GM04504 (cell line): ENCODE results near the gene SYNDIG1.
A peak's percentile ranks its signal among the peaks of the same experiment; 100 is the strongest.

ENCODE experiments used
- DNase-seq: peaks from one replicate; pipeline ENCODE4 v3.0.0-alpha.2; 2012; ENCODE audit warnings: low read depth

Gene SYNDIG1

DNA sequence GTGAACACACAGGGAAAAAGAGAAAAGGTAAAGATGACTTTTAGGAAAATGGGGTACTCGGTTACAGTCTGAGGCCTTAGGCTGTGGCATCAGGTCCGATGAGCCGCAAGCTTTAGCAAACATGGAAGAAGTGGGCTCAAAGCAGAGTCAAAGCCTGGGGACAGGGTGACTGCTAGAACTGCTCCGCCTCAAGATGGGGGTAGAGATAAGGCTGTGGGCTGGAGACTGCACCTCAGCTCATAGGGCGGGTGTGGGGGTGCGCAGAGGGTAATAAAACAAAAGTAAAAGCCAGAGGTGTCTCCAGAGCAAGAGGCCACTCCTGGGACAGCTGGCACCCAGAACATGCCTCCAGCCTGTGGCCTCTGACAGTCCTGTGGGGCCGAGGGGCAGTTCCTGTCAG, 21.3 kb upstream of the SYNDIG1 start:
- DNase-seq: no peak

DNA sequence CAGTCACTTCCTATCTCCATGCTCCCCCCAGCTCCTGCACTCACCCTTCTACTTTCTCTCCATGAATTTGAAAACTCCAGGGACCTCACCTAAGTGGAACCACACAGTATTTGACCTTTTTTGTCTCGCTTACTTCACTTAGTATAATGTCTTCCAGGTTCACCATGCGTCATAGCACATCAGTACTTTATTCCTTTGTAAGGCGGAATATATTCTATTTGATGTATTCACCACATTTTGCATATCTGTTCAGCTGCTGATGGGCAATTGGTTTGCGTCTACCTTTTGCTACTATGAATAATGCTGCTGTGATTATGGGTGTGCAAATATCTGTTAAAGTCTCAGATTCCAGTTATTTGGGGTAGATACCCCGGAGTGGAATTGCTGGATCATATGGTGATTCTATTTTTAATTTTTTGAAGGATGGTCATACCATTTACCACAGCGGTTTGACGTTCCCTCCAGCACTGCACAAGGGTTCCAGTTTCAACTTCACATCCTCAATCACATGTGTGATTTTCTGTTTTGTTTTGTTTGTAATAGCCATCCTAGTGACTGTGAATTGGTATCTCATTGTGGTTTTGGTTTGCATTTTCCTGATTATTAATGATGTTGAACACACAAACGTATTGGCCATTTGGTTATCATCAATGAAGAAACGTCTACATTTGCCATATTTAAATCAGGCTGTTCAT, 20.3 kb upstream of the SYNDIG1 start:
- no peak for DNase-seq

GRCh38 chr20:24450177-24450576, 19.3 kb upstream of the SYNDIG1 start:
- no peak for DNase-seq

DNA sequence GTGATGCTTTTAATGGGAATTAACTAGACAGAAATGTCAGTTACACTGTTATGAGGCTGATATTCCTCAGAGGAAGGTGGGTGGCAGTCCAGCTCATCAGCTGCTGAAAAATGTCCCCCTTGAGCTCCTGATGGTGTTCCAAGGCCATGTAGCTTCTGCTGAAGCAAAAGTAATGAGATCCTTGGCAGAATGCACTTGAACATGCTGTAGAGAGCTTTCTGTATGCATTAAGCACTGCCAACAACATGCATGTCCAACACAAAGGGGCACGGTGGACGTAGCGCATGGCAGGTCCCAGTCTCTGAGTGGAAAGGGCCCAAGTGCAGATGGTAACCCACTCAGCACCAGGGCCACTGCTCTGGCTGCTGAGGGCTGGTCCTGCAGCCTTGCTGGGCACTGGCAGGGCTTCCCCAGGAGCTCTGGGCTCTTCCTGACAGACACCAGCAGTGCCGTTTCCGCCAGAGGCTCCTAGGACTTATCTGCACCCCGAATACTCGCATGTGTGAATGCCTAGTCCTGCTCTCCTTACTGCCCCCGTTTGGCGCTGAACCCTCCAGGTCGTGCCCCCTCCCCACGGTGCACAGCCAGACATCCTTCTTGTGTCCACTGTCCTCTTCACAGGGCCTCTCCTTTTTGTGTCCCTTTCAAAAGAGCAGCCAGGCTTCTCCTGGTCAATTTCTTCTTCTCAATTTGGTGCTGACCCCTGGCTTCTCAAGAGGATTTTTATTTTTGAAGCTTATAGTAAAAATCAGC, 18.6 kb upstream of the SYNDIG1 start:
- DNase-seq: no peak

GRCh38 chr20:24451428-24451827, 18.0 kb upstream of the SYNDIG1 start:
- no peak for DNase-seq

DNA sequence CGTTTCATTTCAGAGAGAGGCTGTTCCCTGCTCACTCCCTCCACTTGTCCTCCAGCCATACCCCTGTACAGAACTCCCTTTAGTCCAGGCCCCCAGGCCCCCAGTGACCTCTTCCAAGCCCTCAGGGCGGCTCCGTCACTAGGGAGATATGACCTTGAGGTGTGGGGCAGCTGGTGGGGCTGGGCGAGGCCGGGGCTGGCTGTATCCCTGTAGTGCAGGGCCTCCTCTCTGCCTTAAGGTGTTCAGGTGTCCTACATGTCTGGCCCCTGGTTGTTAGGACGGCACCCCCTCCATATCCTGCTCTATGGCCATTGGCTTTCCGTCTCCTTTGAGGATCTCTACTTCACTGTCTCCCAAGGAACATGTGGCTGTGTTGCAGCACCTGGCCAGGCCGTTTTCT, 17.4 kb upstream of the SYNDIG1 start:
- no peak for DNase-seq

DNA sequence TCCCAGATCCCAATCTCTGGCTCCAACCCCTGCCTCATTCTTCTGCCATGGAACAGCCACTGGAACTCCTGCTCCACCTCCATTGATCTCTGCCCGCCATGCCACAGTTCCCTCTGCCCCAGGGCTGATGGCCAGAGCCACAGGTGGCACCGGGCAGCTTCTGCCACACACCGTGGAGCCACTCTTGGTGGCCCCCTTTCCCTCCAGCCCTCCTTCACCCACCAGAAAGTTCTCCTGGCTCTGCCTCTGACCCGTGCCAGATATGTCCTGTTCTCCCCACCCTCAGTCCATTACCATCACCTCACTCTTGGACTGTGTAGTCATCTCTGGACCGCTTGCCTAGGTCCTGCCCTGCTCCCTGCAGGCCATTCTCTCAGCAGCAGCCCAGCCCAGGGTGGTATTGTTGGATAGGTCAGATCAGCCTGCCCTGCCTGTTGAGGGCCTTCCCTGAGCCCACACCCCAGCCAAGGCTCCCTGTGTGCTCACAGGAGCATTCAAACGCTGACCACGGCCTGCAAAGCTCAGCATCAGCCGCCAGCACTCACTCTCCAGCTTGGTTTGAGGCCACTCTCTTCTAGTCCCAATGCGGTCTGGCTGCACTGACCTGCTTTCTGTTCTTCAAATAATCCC, 16.8 kb upstream of the SYNDIG1 start:
- DNase-seq: no peak

- no peak for DNase-seq
Measured at GRCh38 chr20:24453869-24454268, 15.6 kb upstream of the SYNDIG1 start.

- no peak for DNase-seq
Measured at GRCh38 chr20:24455081-24455480, 14.3 kb upstream of the SYNDIG1 start.

DNA sequence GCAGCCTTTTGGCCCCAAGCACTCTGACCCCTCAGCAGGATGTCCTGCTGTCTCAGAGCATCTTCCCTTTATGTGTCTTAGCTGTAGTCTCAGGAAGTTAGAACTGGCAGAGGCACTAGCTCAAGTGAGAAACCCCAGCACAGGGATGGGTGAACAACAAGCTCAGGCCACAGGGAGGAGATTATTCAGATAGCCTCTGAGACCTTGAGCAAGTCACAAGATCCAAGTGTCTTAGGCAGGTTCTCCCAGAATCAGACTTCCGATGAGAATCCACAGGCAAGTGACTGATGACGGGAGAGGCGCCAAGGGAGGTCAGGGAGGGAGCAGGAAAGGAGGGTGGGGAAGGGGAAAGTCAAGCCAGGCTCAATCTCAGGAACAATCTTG, 13.0 kb upstream of the SYNDIG1 start:
- no peak for DNase-seq

DNA sequence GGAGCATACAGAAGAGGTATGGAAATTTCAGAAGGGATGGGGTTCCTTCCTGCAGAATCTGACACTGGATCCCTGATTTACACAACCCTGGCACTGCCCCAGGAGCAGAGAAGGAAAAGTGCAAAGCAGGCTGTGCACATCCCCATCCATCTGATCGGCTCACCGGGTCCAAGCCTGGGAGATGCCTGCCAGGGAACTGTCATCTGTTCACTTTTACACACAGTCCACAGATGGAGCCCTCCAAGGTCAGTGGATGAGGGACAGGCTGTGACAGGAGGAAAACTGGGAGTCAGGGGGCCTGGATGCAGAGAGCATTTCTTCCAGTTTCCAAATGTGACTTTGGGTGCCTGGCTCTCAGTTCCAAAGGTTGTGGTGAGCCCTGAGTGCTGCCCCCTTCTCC, 11.0 kb upstream of the SYNDIG1 start:
- no peak for DNase-seq

GRCh38 chr20:24459733-24460132, 9.7 kb upstream of the SYNDIG1 start:
- DNase-seq: no peak

- no peak for DNase-seq
Measured at GRCh38 chr20:24460712-24461111, 8.7 kb upstream of the SYNDIG1 start.

DNA sequence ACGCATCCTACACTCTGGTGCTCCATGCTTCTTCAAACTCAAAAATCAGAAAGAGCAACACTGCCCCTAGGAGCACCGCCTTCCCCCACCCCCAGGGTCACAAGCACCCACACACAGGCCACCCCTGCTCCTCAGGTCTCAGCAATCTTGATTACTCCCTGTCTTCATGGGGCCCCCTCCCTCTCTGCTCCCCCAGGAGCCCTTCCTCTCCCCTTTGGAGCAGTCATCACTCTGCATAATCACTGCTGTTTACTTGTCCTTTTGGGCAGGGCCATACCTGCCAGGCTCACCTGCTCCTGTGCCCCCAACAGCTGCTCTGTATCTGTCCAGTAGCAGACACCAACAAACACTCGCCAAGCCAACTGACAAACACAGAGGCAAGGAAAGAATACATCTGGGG, 7.6 kb upstream of the SYNDIG1 start:
- no peak for DNase-seq

DNA sequence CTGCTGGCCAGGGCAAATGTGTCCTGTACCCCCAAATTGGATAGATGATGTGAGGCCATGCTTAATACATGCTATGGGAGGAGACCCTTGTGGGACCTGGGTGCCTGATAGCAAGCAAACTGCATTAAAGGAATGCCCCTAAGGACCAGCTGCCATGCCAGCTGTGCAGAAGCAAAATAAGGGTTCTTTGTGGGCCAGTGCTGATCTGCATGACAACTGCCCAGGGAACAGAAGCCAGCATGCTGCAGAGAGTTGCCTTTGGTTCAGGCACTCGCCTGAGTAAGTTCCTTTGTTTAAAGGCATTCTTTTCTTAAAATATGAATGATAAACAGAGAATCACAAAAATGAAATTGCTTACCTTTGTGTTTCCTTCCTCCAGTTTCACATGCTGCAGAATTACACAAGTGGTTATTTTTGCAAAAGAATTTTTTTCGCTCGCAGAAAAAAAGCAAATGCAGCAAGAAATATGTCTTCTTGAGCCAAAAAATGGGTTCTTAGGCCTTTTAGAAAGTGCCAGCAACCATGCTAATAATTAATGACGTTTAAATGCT, 6.9 kb upstream of the SYNDIG1 start:
- DNase-seq: no peak

GRCh38 chr20:24465159-24465558, 4.3 kb upstream of the SYNDIG1 start:
- no peak for DNase-seq

DNA sequence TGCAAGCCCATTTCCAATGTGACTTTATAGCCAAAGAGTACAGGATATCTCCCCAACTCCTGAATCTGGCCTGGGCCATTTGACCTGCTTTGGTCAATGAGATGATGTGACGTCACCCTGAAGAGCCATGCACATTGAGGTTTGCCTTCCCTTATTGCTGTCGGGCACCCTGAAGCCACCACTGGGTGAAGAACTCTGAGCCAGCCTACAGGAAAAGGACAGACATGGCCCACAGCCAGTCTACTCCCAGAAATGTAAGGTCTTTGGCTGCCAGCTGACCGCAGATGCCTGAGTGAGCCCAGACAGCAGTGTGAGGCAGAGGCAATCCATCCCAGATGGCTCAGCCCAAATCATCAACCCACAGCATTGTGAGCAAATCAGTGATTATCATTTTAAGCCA, 3.7 kb upstream of the SYNDIG1 start:
- peak; percentile 6 for DNase-seq

DNA sequence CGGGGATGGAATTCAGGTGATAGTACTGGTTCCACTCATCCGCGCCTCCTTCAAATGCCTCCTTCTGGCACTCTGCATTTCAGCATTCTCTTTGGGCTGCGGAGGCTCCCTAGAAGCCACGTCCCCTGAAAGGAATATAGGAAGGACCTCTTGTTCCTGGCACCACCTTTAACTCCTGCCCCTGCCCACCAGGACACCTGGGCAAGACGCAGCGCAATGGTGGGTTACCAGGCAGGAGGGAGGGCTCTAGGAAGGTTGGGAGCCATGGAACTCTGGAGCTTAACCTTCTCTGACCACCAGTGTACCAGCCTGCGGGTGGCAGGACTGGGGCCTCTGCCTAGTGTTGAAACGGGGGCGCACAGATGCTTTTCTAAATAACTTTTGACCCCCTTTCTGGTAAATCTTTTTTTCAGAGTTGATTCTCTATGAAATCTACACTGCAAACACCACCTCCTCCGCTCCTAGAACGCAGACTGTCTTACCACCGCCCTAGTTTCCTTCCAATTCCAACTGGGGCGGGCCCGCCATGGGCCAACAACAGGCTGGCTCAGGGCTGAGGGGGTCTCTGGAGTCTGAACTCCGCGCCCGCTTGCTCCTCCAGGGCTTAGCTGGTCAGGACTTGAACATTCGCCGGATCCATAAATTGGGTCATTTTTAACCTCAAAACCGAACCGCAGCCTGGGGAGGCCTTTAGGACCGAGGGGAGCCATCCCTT, 871 bp upstream of the SYNDIG1 start:
- no peak for DNase-seq

- no peak for DNase-seq
Measured at GRCh38 chr20:24469894-24470745, 691 bp downstream of the SYNDIG1 start.

DNA sequence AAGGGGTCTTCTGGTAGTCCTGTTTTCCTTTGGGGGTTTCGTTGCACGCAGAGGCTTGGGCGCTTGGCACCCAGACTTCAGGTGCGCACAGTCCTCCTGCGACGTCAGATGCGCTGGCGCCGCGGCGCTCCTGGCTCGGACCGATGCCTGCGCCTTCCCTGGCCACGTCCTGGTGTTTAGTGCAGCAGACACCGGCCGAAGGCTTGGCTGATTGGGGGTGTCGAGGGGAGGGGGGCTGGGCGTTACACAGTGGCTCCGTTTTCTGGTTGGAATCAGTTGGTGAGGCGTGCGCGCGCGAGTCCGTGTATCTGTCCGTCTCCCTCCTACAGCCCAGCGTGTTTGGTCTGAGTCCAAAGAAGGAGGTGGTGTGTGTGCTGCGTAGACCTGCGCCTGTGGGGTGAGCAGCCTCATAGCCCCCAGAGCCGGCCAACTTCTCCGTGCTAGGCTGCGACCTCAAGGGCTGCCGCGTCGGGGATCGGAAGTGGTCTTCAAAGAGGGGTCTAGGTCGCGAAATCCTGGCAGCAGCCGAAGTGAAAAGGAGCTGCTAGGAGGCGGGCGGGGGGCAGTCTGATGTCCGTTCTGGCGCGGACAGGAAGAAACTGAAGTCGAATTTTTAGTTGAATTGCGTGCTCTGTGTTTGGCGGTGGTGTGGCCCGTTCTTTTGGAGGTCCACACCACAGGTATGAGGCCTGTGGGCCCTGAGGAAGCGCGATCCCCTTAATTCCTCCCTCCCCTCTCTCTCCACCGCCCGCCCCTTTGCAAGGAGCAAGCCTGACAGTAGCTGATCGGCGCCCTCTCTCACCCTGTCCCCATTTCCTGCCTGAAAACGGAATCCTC, 1.5 kb downstream of the SYNDIG1 start:
- DNase-seq: no peak

DNA sequence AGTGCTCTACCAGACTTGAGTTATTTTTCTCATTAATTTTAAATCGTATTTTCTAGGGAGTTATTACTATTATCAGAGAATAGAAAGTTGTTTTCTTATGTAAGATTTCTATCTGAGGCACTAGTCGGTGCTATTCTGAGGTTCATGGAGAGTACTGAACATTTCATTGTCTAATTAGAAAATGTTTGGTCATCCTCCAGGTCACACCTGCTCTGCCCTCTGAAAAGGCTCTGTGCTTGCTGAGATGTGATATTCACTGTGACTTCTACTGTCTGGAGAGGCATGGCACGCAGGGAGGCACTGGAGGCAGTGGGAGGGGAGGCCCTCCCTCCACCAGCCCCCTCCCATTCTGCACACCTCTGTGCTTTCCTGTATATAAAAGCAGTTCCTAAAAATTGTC, 3.0 kb downstream of the SYNDIG1 start:
- DNase-seq: no peak
